HCEC 1CT (cell line): ENCODE results near the gene STYX.
A peak's percentile ranks its signal among the peaks of the same experiment; 100 is the strongest.

Experiments
- DNase-seq: peaks from one replicate; pipeline ENCODE4 v3.0.0-alpha.2; 2017

The STYX gene

DNA sequence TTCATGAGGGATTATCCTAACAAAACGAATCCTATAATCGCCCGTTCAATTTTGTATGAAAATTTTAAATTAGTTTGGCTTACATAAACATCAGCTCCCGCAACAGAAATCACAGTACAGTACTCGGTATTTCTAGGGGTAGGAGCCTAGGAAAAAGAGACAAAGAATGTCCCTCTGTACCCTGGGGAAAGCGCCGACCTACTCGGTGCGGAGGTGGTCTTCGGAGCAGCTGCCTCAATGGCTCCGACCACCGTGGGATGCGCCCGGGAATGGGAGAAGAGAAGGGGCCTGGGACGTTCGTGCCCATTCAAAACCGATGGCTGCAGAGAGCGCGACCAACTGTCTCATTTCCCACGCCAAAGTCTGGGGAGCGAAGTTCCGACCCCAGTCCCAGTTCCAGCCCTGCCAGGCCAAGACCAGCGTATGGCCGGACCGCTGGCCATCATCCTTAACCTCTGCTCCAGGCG lies 60.8 kb downstream of the STYX start:
- DNase-seq, result no peak

DNA sequence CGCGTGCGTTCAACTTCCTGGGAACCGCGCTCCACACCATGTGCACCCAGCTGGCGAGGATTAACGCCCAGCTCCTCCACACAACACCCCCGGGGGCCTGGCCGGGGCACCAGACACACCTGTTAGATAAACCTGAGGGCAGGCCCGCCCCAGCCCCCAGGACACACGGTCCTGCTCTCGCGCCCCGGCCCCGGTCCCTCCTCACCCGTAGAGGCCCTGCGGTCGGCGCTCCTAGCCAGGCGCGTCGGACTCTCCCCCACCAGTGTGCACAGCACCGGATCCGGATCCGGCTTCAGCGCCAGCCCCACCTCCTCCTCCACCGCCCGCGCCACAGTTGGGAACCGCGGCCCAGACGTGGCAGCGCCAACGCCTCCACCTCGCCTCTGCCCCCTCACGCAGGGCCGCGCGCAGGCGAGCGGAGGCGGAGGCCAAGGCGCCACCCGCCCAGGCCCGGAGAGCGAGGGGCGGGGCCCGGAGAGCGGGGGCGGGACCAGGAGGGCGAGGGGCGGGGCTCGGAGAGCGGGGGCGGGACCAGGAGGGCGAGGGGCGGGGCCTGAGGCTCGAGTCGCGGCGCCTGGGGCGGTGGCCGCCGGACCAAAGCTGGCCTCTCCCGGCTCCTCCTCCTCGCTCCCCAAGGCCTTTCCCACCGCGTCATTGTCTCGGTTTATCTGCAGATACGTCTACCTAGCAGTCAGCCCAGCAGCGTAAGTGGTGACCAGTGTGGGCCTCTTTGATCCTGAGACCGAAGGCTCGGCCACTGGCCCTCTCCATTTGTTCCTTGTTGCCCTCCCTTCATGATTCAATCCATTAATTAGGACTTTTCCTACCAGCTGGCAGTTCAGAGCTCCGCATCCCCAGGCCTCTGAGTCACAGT lies 61.5 kb downstream of the STYX start, which contains the start of gene GNPNAT1:
GNPNAT1 (minus strand) TSS at position 385 of the 874 bp plus-strand sequence. CDS start 6,957 bp downstream, outside the sequence.
- DNase-seq, result peak; percentile 92

DNA sequence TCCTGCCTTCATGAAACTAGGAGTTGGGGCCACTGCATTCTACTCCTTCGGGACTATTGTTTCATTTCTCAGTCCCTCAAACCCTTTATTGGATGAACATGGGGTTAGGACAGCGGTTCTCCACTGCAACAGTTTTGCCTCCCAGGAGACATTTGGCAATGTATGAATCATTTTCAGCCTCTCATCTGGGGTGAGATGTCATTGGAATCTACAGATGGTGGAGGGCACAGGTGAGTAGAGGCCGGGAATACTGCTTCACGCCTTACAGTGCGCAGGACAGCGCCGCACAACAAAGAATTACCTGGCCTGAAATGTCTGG lies 62.1 kb downstream of the STYX start:
- DNase-seq, result no peak

DNA sequence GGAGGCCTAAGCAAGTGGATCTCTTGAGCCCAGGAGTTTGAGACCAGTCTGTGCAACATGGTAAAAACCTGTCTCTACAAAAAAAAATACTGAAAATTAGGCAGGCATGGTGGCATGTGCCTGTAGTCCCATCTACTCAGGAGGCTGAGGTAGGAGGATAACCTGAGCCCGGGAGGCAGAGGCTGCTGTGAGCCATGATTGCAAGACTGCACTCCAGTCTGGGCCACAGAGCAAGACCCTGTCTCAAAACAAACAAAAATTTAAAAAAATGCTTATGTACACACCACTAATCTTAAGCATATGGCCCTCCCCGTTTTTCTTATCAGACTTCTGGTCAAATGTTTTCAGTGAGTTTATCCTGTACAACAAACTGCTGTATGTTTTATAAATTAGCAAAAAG lies 63.1 kb downstream of the STYX start:
- DNase-seq, result no peak

DNA sequence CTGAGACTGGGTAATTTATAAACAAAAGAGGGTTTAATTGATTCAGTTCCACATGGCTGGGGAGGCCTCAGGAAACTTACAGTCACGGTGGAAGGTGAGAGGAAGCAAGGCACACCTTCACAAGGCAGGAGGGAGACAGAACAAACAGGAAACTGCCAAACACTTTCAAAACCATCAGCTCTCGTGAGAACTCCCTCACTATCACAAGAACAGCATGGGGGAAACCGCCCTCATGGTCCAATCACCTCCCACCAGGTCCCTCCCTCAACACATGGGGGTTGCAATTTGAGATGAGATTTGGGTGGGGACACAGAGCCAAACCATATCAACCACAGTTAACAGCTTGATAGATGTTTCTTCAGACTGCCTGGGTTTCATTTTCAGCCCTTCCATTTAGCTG lies 67.7 kb downstream of the STYX start:
- no peak for DNase-seq

DNA sequence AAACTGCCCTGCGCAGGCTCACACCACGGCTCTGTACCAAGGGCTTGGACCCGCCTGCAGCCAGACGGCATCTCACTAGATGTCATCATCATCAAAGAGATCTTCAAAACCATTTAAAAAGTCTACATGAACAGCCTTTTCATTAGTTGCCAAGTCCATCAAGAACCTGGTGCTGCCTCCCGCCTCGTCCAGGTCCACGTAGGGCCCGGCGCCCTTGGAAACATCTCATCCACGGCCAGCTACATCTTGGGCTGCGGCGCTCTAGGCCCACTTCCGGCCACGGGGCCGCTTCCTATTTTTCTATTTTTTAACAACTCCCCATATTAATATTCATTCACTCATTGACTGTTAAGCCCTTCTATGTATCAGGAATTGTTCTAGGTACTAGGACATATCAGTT lies 68.9 kb downstream of the STYX start:
- DNase-seq, result no peak

DNA sequence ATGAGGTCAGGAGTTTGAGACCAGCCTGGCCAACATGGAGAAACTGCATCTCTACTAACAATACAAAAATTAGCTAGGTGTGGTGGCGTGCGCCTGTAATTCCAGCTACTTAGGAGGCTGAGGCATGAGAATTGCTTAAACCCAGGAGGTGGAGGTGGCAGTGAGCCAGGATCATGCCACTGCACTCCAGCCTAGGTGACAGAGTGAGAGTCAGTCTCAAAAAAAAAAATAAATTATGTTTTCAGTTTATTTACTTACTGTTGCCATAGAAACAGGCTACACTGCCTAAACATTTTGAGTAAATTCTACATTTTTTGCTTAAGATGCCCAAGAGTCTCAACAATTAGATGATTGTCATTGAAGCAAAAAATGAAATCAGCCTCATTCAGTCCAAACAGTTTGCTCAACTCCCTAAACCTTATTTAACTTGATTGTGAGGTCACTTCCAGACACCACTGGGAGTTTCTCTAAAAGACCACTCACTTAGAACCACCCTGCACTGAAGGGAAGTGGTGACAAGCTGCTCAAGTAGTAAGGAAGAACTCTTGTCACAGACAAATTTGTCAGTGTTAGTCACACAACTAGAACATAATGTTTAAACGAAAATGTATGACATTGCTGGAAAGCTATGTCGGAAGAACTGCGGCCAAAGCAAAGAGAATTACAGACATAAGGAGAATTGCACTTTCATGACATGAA lies 71.2 kb downstream of the STYX start:
- peak; percentile 87 for DNase-seq

DNA sequence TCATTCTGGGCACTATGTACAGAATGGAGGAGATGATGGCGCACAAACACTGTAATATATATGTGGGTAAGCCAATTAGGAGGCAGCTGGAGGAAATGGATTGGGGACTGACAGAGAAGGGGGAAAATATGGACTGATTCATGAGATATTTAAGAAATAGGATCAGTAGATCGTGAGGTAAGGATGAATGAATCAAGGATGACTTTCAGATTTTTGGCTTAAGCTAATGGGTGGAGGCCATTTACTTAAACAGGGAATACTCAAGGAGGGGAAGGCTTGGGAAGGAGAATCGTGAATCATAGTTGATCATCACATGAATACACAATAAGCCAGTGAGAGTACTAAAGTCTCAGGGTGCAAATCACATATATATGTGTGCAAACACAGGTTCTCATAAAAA lies 72.6 kb downstream of the STYX start:
- DNase-seq, result peak; percentile 96

DNA sequence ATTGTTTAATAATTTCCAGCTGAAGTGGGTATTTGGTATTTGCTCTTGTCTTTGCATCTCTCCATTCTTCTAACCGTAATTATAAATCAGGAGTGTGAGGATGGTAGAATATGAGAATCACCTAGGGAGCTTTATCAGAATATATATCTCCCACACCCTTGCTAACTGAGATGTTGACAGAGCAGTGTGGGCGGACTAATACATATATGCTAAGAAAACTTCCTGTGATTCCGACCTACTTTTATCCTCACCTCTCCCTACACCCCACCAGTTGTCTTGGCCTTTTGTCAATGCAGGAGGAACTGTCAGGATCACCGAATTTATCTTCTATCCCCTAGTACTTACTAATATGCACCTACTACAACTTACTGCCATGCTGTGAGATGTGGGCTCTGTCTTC lies 76.1 kb downstream of the STYX start:
- no peak for DNase-seq

DNA sequence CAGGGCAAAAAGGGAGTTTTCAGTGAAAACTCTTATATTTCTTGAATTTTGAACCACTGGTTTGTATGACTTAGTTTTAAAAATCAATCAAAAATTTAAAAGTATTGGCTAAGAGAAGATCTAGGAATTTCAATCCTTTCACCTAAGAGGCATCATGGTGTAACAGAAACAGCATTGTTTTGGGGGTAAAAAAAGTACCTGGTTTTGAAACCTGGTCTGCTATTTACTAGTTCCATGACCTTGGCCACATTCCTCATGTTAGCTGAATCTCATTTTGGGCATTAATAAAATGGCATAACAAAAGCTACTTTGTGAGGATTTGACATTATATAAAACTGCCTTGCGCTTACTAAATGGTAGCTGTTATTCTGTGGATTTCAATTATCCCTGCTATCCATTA lies 78.1 kb downstream of the STYX start:
- DNase-seq, result no peak

DNA sequence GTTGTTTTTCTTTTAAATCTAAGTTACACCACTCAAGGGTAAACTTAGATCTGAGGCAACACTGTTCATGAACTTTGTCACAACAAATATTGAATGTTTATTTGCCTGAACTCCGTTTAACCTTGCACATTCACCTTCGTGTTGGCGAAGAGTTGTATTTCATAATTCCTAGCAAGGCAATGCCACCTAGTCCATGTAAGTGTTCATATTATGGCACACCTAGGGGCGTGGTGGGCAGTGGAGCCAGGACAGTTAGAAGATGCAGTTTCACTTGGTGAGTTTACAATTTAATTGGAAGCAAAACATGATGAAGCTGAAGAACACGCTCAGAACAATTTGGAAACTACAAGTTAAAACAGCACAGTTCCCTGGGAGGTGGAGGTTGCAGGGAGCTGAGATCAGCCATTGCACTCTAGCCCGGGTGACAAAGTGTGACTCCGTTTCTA lies 91.9 kb downstream of the STYX start:
- no peak for DNase-seq

DNA sequence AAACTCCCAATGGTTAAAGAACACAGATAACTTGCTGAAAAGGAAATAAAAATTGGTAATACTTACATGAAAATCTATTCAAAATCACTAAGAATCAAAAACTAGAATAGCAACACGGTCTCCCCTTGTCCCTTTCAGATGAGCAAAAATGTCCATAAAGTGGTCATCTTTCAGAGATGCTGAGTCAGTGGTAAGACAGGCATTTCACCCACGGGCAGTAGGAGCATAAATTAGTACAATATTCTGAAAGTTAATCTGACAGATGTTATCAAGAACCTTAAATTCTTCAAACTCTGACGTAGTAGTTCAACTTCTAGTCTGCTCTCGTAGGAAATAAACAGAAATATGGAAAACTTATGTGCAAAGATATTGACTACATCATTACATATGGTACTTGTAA lies 94.5 kb downstream of the STYX start:
- DNase-seq, result no peak
